WTC11 (cell line): Measurements from ENCODE around the gene SMIM28. TPM values are rescaled to one million over a fixed set of nuclear protein-coding genes. Genes with fewer than 3 reads are reported as not detected.

ENCODE experiments used
- ATAC-seq: fragments of 200-7000 bp; cut with Tn5 transposase; 2 replicates; pipeline ENCODE4 v1.10.0; 2021; ENCODE audit warnings: mild to moderate bottlenecking, moderate library complexity
- CTCF ChIA-PET: fragments of 300-600 bp; sonication (Branson Sonifier 250); formaldehyde crosslinking; loops from one replicate; lab custom pipeline; 2021; ENCODE audit warnings: antibody characterized with exemption; lab: Charles Lee
- POLR2A ChIA-PET: fragments of 350-600 bp; sonication (Branson Sonifier 250); formaldehyde crosslinking; loops from one replicate; lab custom pipeline; 2021; ENCODE audit warnings: antibody characterized with exemption; lab: Charles Lee
- DNase-seq: peaks from one replicate; pipeline ENCODE4 v3.0.0; 2021; ENCODE audit warnings: low spot score
- H3K27ac Mint-ChIP-seq: 2 replicates; pipeline ENCODE4 v1.8.0; 2021; ENCODE audit warnings: mixed read lengths
- H3K27me3 Mint-ChIP-seq: 2 replicates; pipeline ENCODE4 v1.8.0; 2021; ENCODE audit warnings: low read depth, mild to moderate bottlenecking, moderate library complexity, mixed read lengths
- H3K36me3 Mint-ChIP-seq: 2 replicates; pipeline ENCODE4 v1.8.0; 2021; ENCODE audit warnings: mixed read lengths
- H3K4me1 Mint-ChIP-seq: 2 replicates; pipeline ENCODE4 v1.8.0; 2022; ENCODE audit warnings: mixed read lengths
- H3K4me3 Mint-ChIP-seq: 2 replicates; pipeline ENCODE4 v1.8.0; 2021; ENCODE audit warnings: mild to moderate bottlenecking, moderate library complexity, mixed read lengths
- H3K9me3 Mint-ChIP-seq: 2 replicates; pipeline ENCODE4 v1.8.0; 2021; ENCODE audit warnings: mixed read lengths
- CDX4 ChIP-seq: fragments of 250-450 bp; sonication (Bioruptor Pico); IDR thresholded peaks from 2 replicates; pipeline ENCODE4 v1.9.0; 2021; ENCODE audit warnings: moderate library complexity, mild to moderate bottlenecking, inconsistent platforms, borderline replicate concordance
- E2F1 ChIP-seq: sonication (generic); formaldehyde crosslinking; IDR thresholded peaks from 2 replicates; pipeline ENCODE4 v1.8.0; 2022; ENCODE audit warnings: mild to moderate bottlenecking, missing genetic modification reagents
- ERG ChIP-seq: fragments of 250-450 bp; sonication (Bioruptor Pico); IDR thresholded peaks from 2 replicates; pipeline ENCODE4 v1.8.0; 2021; ENCODE audit warnings: mild to moderate bottlenecking
- FOXK1 ChIP-seq: sonication (generic); formaldehyde crosslinking; IDR thresholded peaks from 2 replicates; pipeline ENCODE4 v1.8.0; 2022; ENCODE audit warnings: mild to moderate bottlenecking, moderate library complexity, missing genetic modification reagents
- GTF2I ChIP-seq: fragments of 250-450 bp; sonication (Bioruptor Pico); conservative IDR thresholded peaks from 2 replicates; pipeline ENCODE4 v1.4.0; 2021; ENCODE audit warnings: mild to moderate bottlenecking
- HMGXB4 ChIP-seq: sonication (generic); formaldehyde crosslinking; IDR thresholded peaks from 2 replicates; pipeline ENCODE4 v1.8.1; 2023; ENCODE audit warnings: mild to moderate bottlenecking, moderate library complexity, missing genetic modification reagents
- IRF2 ChIP-seq: sonication (generic); formaldehyde crosslinking; IDR thresholded peaks from 2 replicates; pipeline ENCODE4 v1.8.0; 2022; ENCODE audit warnings: low read depth, missing genetic modification reagents, borderline replicate concordance
- MYBL2 ChIP-seq: sonication (generic); formaldehyde crosslinking; IDR thresholded peaks from 2 replicates; pipeline ENCODE4 v1.8.1; 2023; ENCODE audit warnings: mild to moderate bottlenecking, moderate library complexity, missing genetic modification reagents
- NFE2L1 ChIP-seq: sonication (generic); formaldehyde crosslinking; IDR thresholded peaks from 2 replicates; pipeline ENCODE4 v1.8.1; 2023; ENCODE audit warnings: missing genetic modification reagents
- NFYB ChIP-seq: sonication (generic); formaldehyde crosslinking; conservative IDR thresholded peaks from 2 replicates; pipeline ENCODE4 v1.8.0; 2022; ENCODE audit warnings: low read depth, missing genetic modification reagents
- NR2C2 ChIP-seq: sonication (generic); formaldehyde crosslinking; IDR thresholded peaks from 2 replicates; pipeline ENCODE4 v1.8.0; 2022; ENCODE audit warnings: mild to moderate bottlenecking, missing genetic modification reagents
- PRRX2 ChIP-seq: fragments of 250-450 bp; sonication (Bioruptor Pico); IDR thresholded peaks from 2 replicates; pipeline ENCODE4 v1.8.0; 2021; ENCODE audit warnings: mild to moderate bottlenecking
- TEAD4 ChIP-seq: sonication (generic); formaldehyde crosslinking; IDR thresholded peaks from 2 replicates; pipeline ENCODE4 v1.8.0; 2022; ENCODE audit warnings: mild to moderate bottlenecking, missing genetic modification reagents
- ZNF416 ChIP-seq: fragments of 250-450 bp; sonication (Bioruptor Pico); IDR thresholded peaks from 2 replicates; pipeline ENCODE4 v1.9.0; 2021; ENCODE audit warnings: mild to moderate bottlenecking, inconsistent platforms
- ZNF423 ChIP-seq: fragments of 250-450 bp; sonication (Bioruptor Pico); IDR thresholded peaks from 2 replicates; pipeline ENCODE4 v2.1.2; 2022; ENCODE audit warnings: mild to moderate bottlenecking, moderate library complexity
- total RNA-seq: library from RNA; stranded (reverse); gene quantifications from 3 replicates; pipeline ENCODE4 v1.2.3, GENCODE V29; 2021

SMIM28 gene
- total RNA-seq, 1 experiment from 2014 or later: not detected

GRCh38 chr6:138417493-138418117 lies 39.9 kb downstream of the SMIM28 start:
- ChIA-PET CTCF (no interaction called here), POLR2A (no interaction called here)
- Mint-ChIP-seq H3K27me3 (no peaks in the 10 kb centered on the region), H3K4me1 (no peaks in the 10 kb centered on the region), H3K36me3 (peaks cover 42% of the 10 kb centered on the region), H3K4me3 (no peak overlapping the region), H3K27ac (peak overlapping the region; percentile 2; the same call in 1 of the 2 replicates), H3K9me3 (peaks cover 3% of the 10 kb centered on the region)
- ATAC-seq (no peak), DNase-seq (no peak)
- TF ChIP-seq NR2C2 (CRISPR knock-in tag) (no peak), ZNF416 (no peak), TEAD4 (CRISPR knock-in tag) (no peak), HMGXB4 (CRISPR knock-in tag) (no peak), CDX4 (no peak), NFYB (CRISPR knock-in tag) (no peak), E2F1 (no peak), ZNF423 (CRISPR knock-in tag) (no peak), NFE2L1 (no peak), GTF2I (CRISPR knock-in tag) (no peak), PRRX2 (CRISPR knock-in tag) (no peak), ERG (CRISPR knock-in tag) (no peak)

- no peak for DNase-seq
- H3K27ac Mint-ChIP-seq: no peak overlapping the region
- TF ChIP-seq FOXK1 (CRISPR knock-in tag) (no peak), IRF2 (CRISPR knock-in tag) (no peak), MYBL2 (CRISPR knock-in tag) (no peak)
- no peaks in the 10 kb centered on the region for H3K27me3 Mint-ChIP-seq
- H3K4me1 Mint-ChIP-seq: no peaks in the 10 kb centered on the region
- no peak overlapping the region for H3K4me3 Mint-ChIP-seq
- no peak for ATAC-seq
- POLR2A ChIA-PET: interaction anchor here (0.6 kb wide), 1 partner anchor 299 kb away, joined by 3 read pairs; no protein-coding TSS in a partner anchor
- peaks cover 3% of the 10 kb centered on the region for H3K9me3 Mint-ChIP-seq
- CTCF ChIA-PET: no interaction called here
- H3K36me3 Mint-ChIP-seq: peaks cover 36% of the 10 kb centered on the region
Observed at GRCh38 chr6:138418118-138418742, 40.5 kb downstream of the SMIM28 start.

GRCh38 chr6:138419766-138420165 lies 42.1 kb downstream of the SMIM28 start:
- Mint-ChIP-seq H3K36me3 (peaks cover 31% of the 10 kb centered on the region), H3K4me3 (no peak overlapping the region), H3K27ac (no peak overlapping the region), H3K9me3 (peaks cover 3% of the 10 kb centered on the region), H3K27me3 (no peaks in the 10 kb centered on the region), H3K4me1 (no peaks in the 10 kb centered on the region)
- no peak for TF ChIP-seq NFYB (CRISPR knock-in tag)
- POLR2A ChIA-PET: no interaction called here
- DNase-seq: no peak
- CTCF ChIA-PET: no interaction called here
- no peak for ATAC-seq
